ENCODE data around the gene ELAVL4.

Gene ELAVL4

GRCh38 chr1:50091068-50091467 lies 17.7 kb upstream of the ELAVL4 start:
- DNase-seq (ENCODE audit: low read depth): no peak
- H3K4me3 ChIP-seq (ENCODE audit: low read depth, low read length): no peak overlapping the region
- TF ChIP-seq CTCF (conservative IDR thresholded peaks at IDR 0.05; ENCODE audit: low read depth, low read length): no peak

GRCh38 chr1:50095716-50096115 lies 13.0 kb upstream of the ELAVL4 start:
- no peak for DNase-seq (ENCODE audit: low read depth)
- H3K4me3 ChIP-seq (ENCODE audit: low read depth, low read length): no peak overlapping the region
- no peak for TF ChIP-seq CTCF (conservative IDR thresholded peaks at IDR 0.05; ENCODE audit: low read depth, low read length)

GRCh38 chr1:50097021-50097679 lies 11.6 kb upstream of the ELAVL4 start:
- no peak overlapping the region for H3K4me3 ChIP-seq (ENCODE audit: low read depth, low read length)
- DNase-seq (ENCODE audit: low read depth): no peak
- TF ChIP-seq CTCF (conservative IDR thresholded peaks at IDR 0.05; ENCODE audit: low read depth, low read length): no peak

GRCh38 chr1:50097791-50098190 lies 10.9 kb upstream of the ELAVL4 start:
- H3K4me3 ChIP-seq (ENCODE audit: low read depth, low read length): no peak overlapping the region

GRCh38 chr1:50098591-50099021 lies 10.1 kb upstream of the ELAVL4 start:
- H3K4me3 ChIP-seq (ENCODE audit: low read depth, low read length): no peak overlapping the region
- no peak for TF ChIP-seq CTCF (conservative IDR thresholded peaks at IDR 0.05; ENCODE audit: low read depth, low read length)
- no peak for DNase-seq (ENCODE audit: low read depth)

More at GRCh38 chr1:50097791-50098190, 10.9 kb upstream of the ELAVL4 start:
- DNase-seq (ENCODE audit: low read depth): no peak
- no peak for TF ChIP-seq CTCF (conservative IDR thresholded peaks at IDR 0.05; ENCODE audit: low read depth, low read length)

GRCh38 chr1:50099654-50100053 lies 9.1 kb upstream of the ELAVL4 start:
- TF ChIP-seq CTCF (conservative IDR thresholded peaks at IDR 0.05; ENCODE audit: low read depth, low read length): no peak
- DNase-seq (ENCODE audit: low read depth): no peak
- no peak overlapping the region for H3K4me3 ChIP-seq (ENCODE audit: low read depth, low read length)

GRCh38 chr1:50103615-50104081 lies 5.1 kb upstream of the ELAVL4 start:
- no peak for TF ChIP-seq CTCF (conservative IDR thresholded peaks at IDR 0.05; ENCODE audit: low read depth, low read length)
- DNase-seq (ENCODE audit: low read depth): no peak
- H3K4me3 ChIP-seq (ENCODE audit: low read depth, low read length): no peak overlapping the region
